Tibial nerve (tissue), 4 donors: ENCODE measurements around the gene ARMH4. TPM values are rescaled to one million over a fixed set of nuclear protein-coding genes. Genes with fewer than 3 reads are reported as not detected.

Experiments used
- DNase-seq, 2 donors: peaks; one replicate each; pipeline ENCODE4 v3.0.0-alpha.2; 2019; ENCODE audit warnings: low spot score in 2 of 2
- H3K27ac ChIP-seq, 4 donors: fragments of 200-600 bp; sonication (generic) in 3 of 4; one replicate each; pipeline ENCODE4 v1.5.1; 2017 to 2019; ENCODE audit warnings: mild to moderate bottlenecking in 1 of 4
- H3K27me3 ChIP-seq, 2 donors: fragments of 200-600 bp; sonication (generic) in 1 of 2; one replicate each; pipeline versions ENCODE4 v1.5.1 to v1.6.0; 2017 to 2019
- H3K36me3 ChIP-seq, 3 donors: fragments of 200-600 bp; sonication (generic); one replicate each; pipeline ENCODE4 v1.5.1; 2018 to 2019
- H3K4me1 ChIP-seq, 4 donors: fragments of 200-600 bp; sonication (generic) in 3 of 4; one replicate each; pipeline ENCODE4 v1.5.1; 2017 to 2019
- H3K4me3 ChIP-seq, 4 donors: fragments of 200-600 bp; sonication (generic) in 3 of 4; one replicate each; pipeline ENCODE4 v1.5.1; 2017 to 2019; ENCODE audit warnings: mild to moderate bottlenecking in 1 of 4, moderate library complexity in 1 of 4
- H3K9me3 ChIP-seq, 4 donors: fragments of 200-600 bp; sonication (generic) in 3 of 4; one replicate each; pipeline ENCODE4 v1.5.1; 2017 to 2019
- CTCF ChIP-seq, 5 experiments: fragments of 200-600 bp in 3 of 5; fragments of 450-650 bp in 2 of 5; sonication (generic) in 3 of 5; IDR thresholded peaks; one replicate each; pipeline ENCODE4 v1.5.1; 2016 to 2019; ENCODE audit warnings: antibody characterized with exemption in 5 of 5, mild to moderate bottlenecking in 3 of 5, moderate library complexity in 2 of 5
- EP300 ChIP-seq, 2 donors: sonication (generic); formaldehyde crosslinking; IDR thresholded peaks; one replicate each; pipeline ENCODE4 v1.6.1; 2017; ENCODE audit warnings: antibody characterized with exemption in 2 of 2, mild to moderate bottlenecking in 1 of 2
- POLR2A ChIP-seq, 2 donors: fragments of 450-650 bp; IDR thresholded peaks; one replicate each; pipeline ENCODE4 v1.6.1; 2017; ENCODE audit warnings: antibody characterized with exemption in 2 of 2, mild to moderate bottlenecking in 2 of 2, moderate library complexity in 2 of 2
- WGBS, 2 donors: methylation state at CpG; one replicate each; pipeline ENCODE4 v1.1.5; 2018; 5-methylcytosine and 5-hydroxymethylcytosine counted together
- total RNA-seq, 4 donors: library from RNA; depleted of rRNA; stranded (reverse); fragments of >200 nt; gene quantifications; one replicate each; pipeline ENCODE4 v1.1.0, GENCODE V29; 2016

The ARMH4 gene
- total RNA-seq, 4 donors from 2014 or later: 3.6 to 9.0 (median 5.6) TPM

- WGBS, 2 donors: 87 to 94% methylated on average over 1 of the region's 1 CpG
Observed at GRCh38 chr14:58026219-58026618, 125.8 kb downstream of the ARMH4 start.

GRCh38 chr14:58014778-58015177, 137.2 kb downstream of the ARMH4 start:
- no peaks in the 10 kb centered on the region for H3K4me1 ChIP-seq
- WGBS, 2 donors: 94 to 100% methylated on average over 2 of the region's 2 CpGs
- no peak for TF ChIP-seq POLR2A (IDR thresholded peaks at IDR 0.05)
- TF ChIP-seq EP300 (IDR thresholded peaks at IDR 0.05): no peak
- no peak for TF ChIP-seq CTCF (IDR thresholded peaks at IDR 0.05)

More at GRCh38 chr14:58026219-58026618, 125.8 kb downstream of the ARMH4 start:
- Histone ChIP-seq H3K4me3 (no peak overlapping the region), H3K4me1 (no peaks in the 10 kb centered on the region), H3K36me3 (peaks cover 0 to 4% (median 0%) of the 10 kb centered on the region in 3 donors), H3K9me3 (no peaks in the 10 kb centered on the region), H3K27ac (no peak overlapping the region), H3K27me3 (no peaks in the 10 kb centered on the region)
- DNase-seq: no peak
- TF ChIP-seq POLR2A (IDR thresholded peaks at IDR 0.05) (no peak), EP300 (IDR thresholded peaks at IDR 0.05) (no peak), CTCF (IDR thresholded peaks at IDR 0.05) (no peak)

GRCh38 chr14:58002618-58003017, 149.4 kb downstream of the ARMH4 start:
- Histone ChIP-seq H3K9me3 (no peaks in the 10 kb centered on the region), H3K27ac (no peak overlapping the region), H3K4me1 (peaks cover 0 to 3% (median 0%) of the 10 kb centered on the region in 4 donors), H3K4me3 (no peak overlapping the region), H3K27me3 (no peaks in the 10 kb centered on the region), H3K36me3 (peaks cover 0 to 10% (median 0%) of the 10 kb centered on the region in 3 donors)
- no peak for DNase-seq
- TF ChIP-seq CTCF (IDR thresholded peaks at IDR 0.05): no peak
- no peak for TF ChIP-seq POLR2A (IDR thresholded peaks at IDR 0.05)
- TF ChIP-seq EP300 (IDR thresholded peaks at IDR 0.05): no peak
- 82 to 83% methylated on average over 2 of the region's 2 CpGs for WGBS, 2 donors

More at GRCh38 chr14:58014778-58015177, 137.2 kb downstream of the ARMH4 start:
- Histone ChIP-seq H3K27me3 (no peaks in the 10 kb centered on the region), H3K36me3 (no peaks in the 10 kb centered on the region), H3K9me3 (no peaks in the 10 kb centered on the region), H3K4me3 (no peak overlapping the region), H3K27ac (no peak overlapping the region)
- DNase-seq: no peak

GRCh38 chr14:57999979-58000378, 152.0 kb downstream of the ARMH4 start:
- WGBS, 2 donors: 87 to 98% methylated on average over 1 of the region's 1 CpG
- Histone ChIP-seq H3K27me3 (no peaks in the 10 kb centered on the region), H3K36me3 (peaks cover 0 to 10% (median 0%) of the 10 kb centered on the region in 3 donors), H3K4me1 (peaks cover 0 to 3% (median 0%) of the 10 kb centered on the region in 4 donors), H3K27ac (no peak overlapping the region), H3K9me3 (no peaks in the 10 kb centered on the region), H3K4me3 (no peak overlapping the region)
- no peak for DNase-seq
- TF ChIP-seq POLR2A (IDR thresholded peaks at IDR 0.05) (no peak), EP300 (IDR thresholded peaks at IDR 0.05) (no peak), CTCF (IDR thresholded peaks at IDR 0.05) (no peak)

- peaks cover 0 to 9% (median 0%) of the 10 kb centered on the region in 3 donors for H3K36me3 ChIP-seq
Observed at GRCh38 chr14:57999471-57999870, 152.5 kb downstream of the ARMH4 start.

More at GRCh38 chr14:57999471-57999870, 152.5 kb downstream of the ARMH4 start:
- no peak overlapping the region for H3K4me3 ChIP-seq
- DNase-seq: no peak
- H3K4me1 ChIP-seq: peaks cover 0 to 3% (median 0%) of the 10 kb centered on the region in 4 donors
- H3K27ac ChIP-seq: no peak overlapping the region
- no peaks in the 10 kb centered on the region for H3K9me3 ChIP-seq
- 71 to 80% methylated on average over 2 of the region's 2 CpGs for WGBS, 2 donors
- TF ChIP-seq POLR2A (IDR thresholded peaks at IDR 0.05): no peak
- TF ChIP-seq CTCF (IDR thresholded peaks at IDR 0.05): no peak
- no peak for TF ChIP-seq EP300 (IDR thresholded peaks at IDR 0.05)
- no peaks in the 10 kb centered on the region for H3K27me3 ChIP-seq
